ENCODE measurements around the gene CGB7. TPM values are rescaled to one million over a fixed set of nuclear protein-coding genes. Genes with fewer than 3 reads are reported as not detected.
A peak's percentile ranks its signal among the peaks of the same experiment; 100 is the strongest.

The CGB7 gene
- total and polyA plus RNA-seq, 2 of the 13 experiments (the other 11 are each of a cell fraction or from before 2014, with no cell fraction given): 0.07 TPM; not detected in 1

DNA sequence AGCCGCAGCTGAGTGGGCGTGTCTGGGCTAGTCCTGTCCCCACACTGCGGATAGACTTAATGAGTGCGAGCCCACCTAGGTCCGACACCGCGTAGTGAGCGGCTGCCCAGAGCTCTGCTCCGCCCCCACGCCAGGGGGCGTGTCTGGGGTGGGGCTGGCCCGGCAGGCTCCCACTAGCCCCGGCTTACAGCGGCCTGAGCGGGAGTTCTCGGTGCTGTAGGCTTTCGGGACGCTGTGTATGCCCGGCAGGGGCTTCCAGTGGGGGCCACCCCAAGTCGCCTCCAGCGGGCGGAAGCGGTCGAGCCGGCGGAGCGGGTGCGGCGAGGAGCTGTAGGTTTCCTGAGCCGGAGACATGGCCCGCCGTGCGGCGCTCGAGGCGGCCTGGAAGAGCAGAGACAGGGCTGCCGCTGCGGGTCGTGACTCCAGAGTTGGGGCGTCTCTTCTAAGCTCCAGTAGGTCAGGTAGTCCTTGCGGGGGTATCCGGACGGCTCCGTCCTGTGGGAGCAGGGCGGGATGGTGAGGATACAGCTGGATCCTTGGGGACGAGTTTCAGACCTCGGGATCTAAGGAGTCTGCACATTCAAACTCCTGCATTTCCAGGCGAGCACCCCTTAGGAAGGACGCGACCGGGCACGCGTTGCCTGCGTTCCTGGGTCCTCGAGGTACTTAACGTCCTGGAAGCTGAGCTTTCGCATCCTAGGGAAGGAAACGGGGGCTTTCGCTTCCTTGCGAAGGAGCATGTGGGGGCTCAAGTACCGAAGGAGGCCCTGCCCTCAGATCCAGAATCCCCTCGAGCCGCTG is 1.2 kb downstream of the CGB7 start (continued):
- TF ChIP-seq ZFX (CRISPR knock-in tag; IDR thresholded peaks at IDR 0.05; ENCODE audit: low read depth) (0 out of 2 replicates have a peak, but pooled peaks have one; percentile 24), ZNF550 (CRISPR knock-in tag; IDR thresholded peaks at IDR 0.05; ENCODE audit: borderline replicate concordance) (no peak), MXI1 (IDR thresholded peaks at IDR 0.05; ENCODE audit: borderline replicate concordance, low read depth, low read length) (no peak), ZNF251 (CRISPR knock-in tag; IDR thresholded peaks at IDR 0.05) (no peak), NPAS2 (CRISPR knock-in tag; IDR thresholded peaks at IDR 0.05; ENCODE audit: borderline replicate concordance) (no peak), ZFP90 (CRISPR knock-in tag; IDR thresholded peaks at IDR 0.05; ENCODE audit: borderline replicate concordance) (0 out of 2 replicates have a peak, but pooled peaks have one; percentile 34), MTF2 (CRISPR knock-in tag; IDR thresholded peaks at IDR 0.05; ENCODE audit: borderline replicate concordance) (peak; percentile 84), SRSF1 (optimal IDR thresholded peaks at IDR 0.05; ENCODE audit: low read depth, low read length) (no peak)
- TF ChIP-seq, protein P1, sequence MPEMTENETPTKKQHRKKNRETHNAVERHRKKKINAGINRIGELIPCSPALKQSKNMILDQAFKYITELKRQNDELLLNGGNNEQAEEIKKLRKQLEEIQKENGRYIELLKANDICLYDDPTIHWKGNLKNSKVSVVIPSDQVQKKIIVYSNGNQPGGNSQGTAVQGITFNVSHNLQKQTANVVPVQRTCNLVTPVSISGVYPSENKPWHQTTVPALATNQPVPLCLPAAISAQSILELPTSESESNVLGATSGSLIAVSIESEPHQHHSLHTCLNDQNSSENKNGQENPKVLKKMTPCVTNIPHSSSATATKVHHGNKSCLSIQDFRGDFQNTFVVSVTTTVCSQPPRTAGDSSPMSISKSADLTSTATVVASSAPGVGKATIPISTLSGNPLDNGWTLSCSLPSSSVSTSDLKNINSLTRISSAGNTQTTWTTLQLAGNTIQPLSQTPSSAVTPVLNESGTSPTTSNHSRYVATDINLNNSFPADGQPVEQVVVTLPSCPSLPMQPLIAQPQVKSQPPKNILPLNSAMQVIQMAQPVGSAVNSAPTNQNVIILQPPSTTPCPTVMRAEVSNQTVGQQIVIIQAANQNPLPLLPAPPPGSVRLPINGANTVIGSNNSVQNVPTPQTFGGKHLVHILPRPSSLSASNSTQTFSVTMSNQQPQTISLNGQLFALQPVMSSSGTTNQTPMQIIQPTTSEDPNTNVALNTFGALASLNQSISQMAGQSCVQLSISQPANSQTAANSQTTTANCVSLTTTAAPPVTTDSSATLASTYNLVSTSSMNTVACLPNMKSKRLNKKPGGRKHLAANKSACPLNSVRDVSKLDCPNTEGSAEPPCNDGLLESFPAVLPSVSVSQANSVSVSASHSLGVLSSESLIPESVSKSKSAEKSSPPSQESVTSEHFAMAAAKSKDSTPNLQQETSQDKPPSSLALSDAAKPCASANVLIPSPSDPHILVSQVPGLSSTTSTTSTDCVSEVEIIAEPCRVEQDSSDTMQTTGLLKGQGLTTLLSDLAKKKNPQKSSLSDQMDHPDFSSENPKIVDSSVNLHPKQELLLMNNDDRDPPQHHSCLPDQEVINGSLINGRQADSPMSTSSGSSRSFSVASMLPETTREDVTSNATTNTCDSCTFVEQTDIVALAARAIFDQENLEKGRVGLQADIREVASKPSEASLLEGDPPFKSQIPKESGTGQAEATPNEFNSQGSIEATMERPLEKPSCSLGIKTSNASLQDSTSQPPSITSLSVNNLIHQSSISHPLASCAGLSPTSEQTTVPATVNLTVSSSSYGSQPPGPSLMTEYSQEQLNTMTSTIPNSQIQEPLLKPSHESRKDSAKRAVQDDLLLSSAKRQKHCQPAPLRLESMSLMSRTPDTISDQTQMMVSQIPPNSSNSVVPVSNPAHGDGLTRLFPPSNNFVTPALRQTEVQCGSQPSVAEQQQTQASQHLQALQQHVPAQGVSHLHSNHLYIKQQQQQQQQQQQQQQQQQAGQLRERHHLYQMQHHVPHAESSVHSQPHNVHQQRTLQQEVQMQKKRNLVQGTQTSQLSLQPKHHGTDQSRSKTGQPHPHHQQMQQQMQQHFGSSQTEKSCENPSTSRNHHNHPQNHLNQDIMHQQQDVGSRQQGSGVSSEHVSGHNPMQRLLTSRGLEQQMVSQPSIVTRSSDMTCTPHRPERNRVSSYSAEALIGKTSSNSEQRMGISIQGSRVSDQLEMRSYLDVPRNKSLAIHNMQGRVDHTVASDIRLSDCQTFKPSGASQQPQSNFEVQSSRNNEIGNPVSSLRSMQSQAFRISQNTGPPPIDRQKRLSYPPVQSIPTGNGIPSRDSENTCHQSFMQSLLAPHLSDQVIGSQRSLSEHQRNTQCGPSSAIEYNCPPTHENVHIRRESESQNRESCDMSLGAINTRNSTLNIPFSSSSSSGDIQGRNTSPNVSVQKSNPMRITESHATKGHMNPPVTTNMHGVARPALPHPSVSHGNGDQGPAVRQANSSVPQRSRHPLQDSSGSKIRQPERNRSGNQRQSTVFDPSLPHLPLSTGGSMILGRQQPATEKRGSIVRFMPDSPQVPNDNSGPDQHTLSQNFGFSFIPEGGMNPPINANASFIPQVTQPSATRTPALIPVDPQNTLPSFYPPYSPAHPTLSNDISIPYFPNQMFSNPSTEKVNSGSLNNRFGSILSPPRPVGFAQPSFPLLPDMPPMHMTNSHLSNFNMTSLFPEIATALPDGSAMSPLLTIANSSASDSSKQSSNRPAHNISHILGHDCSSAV (CRISPR knock-in tag; IDR thresholded peaks at IDR 0.05; ENCODE audit: borderline replicate concordance): no peak
- TF ChIP-seq, protein P2, sequence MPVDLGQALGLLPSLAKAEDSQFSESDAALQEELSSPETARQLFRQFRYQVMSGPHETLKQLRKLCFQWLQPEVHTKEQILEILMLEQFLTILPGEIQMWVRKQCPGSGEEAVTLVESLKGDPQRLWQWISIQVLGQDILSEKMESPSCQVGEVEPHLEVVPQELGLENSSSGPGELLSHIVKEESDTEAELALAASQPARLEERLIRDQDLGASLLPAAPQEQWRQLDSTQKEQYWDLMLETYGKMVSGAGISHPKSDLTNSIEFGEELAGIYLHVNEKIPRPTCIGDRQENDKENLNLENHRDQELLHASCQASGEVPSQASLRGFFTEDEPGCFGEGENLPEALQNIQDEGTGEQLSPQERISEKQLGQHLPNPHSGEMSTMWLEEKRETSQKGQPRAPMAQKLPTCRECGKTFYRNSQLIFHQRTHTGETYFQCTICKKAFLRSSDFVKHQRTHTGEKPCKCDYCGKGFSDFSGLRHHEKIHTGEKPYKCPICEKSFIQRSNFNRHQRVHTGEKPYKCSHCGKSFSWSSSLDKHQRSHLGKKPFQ (CRISPR knock-in tag; IDR thresholded peaks at IDR 0.05; ENCODE audit: insufficient replicate concordance): no peak
- TF ChIP-seq, protein P3, sequence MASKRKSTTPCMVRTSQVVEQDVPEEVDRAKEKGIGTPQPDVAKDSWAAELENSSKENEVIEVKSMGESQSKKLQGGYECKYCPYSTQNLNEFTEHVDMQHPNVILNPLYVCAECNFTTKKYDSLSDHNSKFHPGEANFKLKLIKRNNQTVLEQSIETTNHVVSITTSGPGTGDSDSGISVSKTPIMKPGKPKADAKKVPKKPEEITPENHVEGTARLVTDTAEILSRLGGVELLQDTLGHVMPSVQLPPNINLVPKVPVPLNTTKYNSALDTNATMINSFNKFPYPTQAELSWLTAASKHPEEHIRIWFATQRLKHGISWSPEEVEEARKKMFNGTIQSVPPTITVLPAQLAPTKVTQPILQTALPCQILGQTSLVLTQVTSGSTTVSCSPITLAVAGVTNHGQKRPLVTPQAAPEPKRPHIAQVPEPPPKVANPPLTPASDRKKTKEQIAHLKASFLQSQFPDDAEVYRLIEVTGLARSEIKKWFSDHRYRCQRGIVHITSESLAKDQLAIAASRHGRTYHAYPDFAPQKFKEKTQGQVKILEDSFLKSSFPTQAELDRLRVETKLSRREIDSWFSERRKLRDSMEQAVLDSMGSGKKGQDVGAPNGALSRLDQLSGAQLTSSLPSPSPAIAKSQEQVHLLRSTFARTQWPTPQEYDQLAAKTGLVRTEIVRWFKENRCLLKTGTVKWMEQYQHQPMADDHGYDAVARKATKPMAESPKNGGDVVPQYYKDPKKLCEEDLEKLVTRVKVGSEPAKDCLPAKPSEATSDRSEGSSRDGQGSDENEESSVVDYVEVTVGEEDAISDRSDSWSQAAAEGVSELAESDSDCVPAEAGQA (IDR thresholded peaks at IDR 0.05; ENCODE audit: low read depth): no peak
- TF ChIP-seq, protein P3 (CRISPR knock-in tag; IDR thresholded peaks at IDR 0.05; ENCODE audit: borderline replicate concordance): no peak
